ENCODE results near the gene KRT78. TPM values are rescaled to one million over a fixed set of nuclear protein-coding genes. Genes with fewer than 3 reads are reported as not detected.
A peak's percentile ranks its signal among the peaks of the same experiment; 100 is the strongest.

The KRT78 gene
- total and polyA plus RNA-seq, 3 donors from 2014 or later = 0.93 to 1.1 (median 0.99) TPM

GRCh38 chr12:52879394-52880351 lies 30.9 kb upstream of the KRT78 start:
- intact Hi-C loops (cut with DNase I; ENCODE audit: low total_unique reads) = loop anchor here (10.0 kb wide), 1 partner anchor 725 kb away; no protein-coding TSS in a partner anchor
- Histone ChIP-seq H3K9me3 (no peaks in the 10 kb centered on the region), H3K27ac (no peak overlapping the region), H3K36me3 (ENCODE audit: low read depth, missing control alignments) (no peaks in the 10 kb centered on the region), H3K27me3 (no peaks in the 10 kb centered on the region), H3K4me1 (peaks cover 12% of the 10 kb centered on the region), H3K4me3 (peak overlapping the region; percentile 6 to 39)
- WGBS, 2 donors = 2 to 7% methylated on average over 10 to 33 of the region's 38 CpGs
- TF ChIP-seq POLR2A (IDR thresholded peaks at IDR 0.05) (no peak), CTCF (IDR thresholded peaks at IDR 0.05) (peak; percentile 54 to 80 (median 68))
- DNase-seq = peak; percentile 88

GRCh38 chr12:52878507-52879393 lies 30.0 kb upstream of the KRT78 start:
- TF ChIP-seq POLR2A (IDR thresholded peaks at IDR 0.05) (no peak), CTCF (IDR thresholded peaks at IDR 0.05) (no peak)
- H3K9me3 ChIP-seq = no peaks in the 10 kb centered on the region
- peaks cover 18% of the 10 kb centered on the region for H3K4me1 ChIP-seq
- WGBS, 2 donors = 74 to 76% methylated on average over 13 to 17 of the region's 17 CpGs
- no peak overlapping the region for H3K27ac ChIP-seq
- H3K4me3 ChIP-seq = peak overlapping the region in 1 of 2 donors; percentile 6
- no peaks in the 10 kb centered on the region for H3K36me3 ChIP-seq (ENCODE audit: low read depth, missing control alignments)
- no peak for DNase-seq
- no peaks in the 10 kb centered on the region for H3K27me3 ChIP-seq
- intact Hi-C loops (cut with DNase I; ENCODE audit: low total_unique reads) = loop anchor here (10.0 kb wide), 1 partner anchor 724 kb away; no protein-coding TSS in a partner anchor

- no peaks in the 10 kb centered on the region for H3K36me3 ChIP-seq (ENCODE audit: low read depth, missing control alignments)
- H3K27ac ChIP-seq = no peak overlapping the region
- 80 to 88% methylated on average over 3 of the region's 3 CpGs for WGBS, 2 donors
- TF ChIP-seq POLR2A (IDR thresholded peaks at IDR 0.05) = no peak
- no peak for TF ChIP-seq CTCF (IDR thresholded peaks at IDR 0.05)
- intact Hi-C loops (cut with DNase I; ENCODE audit: low total_unique reads) = loop anchor here (10.0 kb wide), 1 partner anchor 722 kb away; no protein-coding TSS in a partner anchor
- H3K4me1 ChIP-seq = peaks cover 19% of the 10 kb centered on the region
- no peaks in the 10 kb centered on the region for H3K27me3 ChIP-seq
- H3K4me3 ChIP-seq = no peak overlapping the region
- H3K9me3 ChIP-seq = no peaks in the 10 kb centered on the region
- no peak for DNase-seq
Observed at GRCh38 chr12:52877242-52877641, 28.4 kb upstream of the KRT78 start.

GRCh38 chr12:52876372-52876771 lies 27.6 kb upstream of the KRT78 start:
- Histone ChIP-seq H3K4me1 (peaks cover 19% of the 10 kb centered on the region), H3K9me3 (no peaks in the 10 kb centered on the region), H3K4me3 (no peak overlapping the region), H3K27ac (no peak overlapping the region), H3K27me3 (no peaks in the 10 kb centered on the region), H3K36me3 (ENCODE audit: low read depth, missing control alignments) (no peaks in the 10 kb centered on the region)
- 91 to 93% methylated on average over 6 to 7 of the region's 7 CpGs for WGBS, 2 donors
- TF ChIP-seq POLR2A (IDR thresholded peaks at IDR 0.05) (no peak), CTCF (IDR thresholded peaks at IDR 0.05) (no peak)
- no peak for DNase-seq
- intact Hi-C loops (cut with DNase I; ENCODE audit: low total_unique reads) = loop anchor here (10.0 kb wide), 1 partner anchor 722 kb away; no protein-coding TSS in a partner anchor

All from testis (tissue), 3 donors.